Cardiac septum (tissue), 1 donor: ENCODE results near the gene CUL4A. TPM values are rescaled to one million over a fixed set of nuclear protein-coding genes. Genes with fewer than 3 reads are reported as not detected.

Source experiments
- DNase-seq: peaks from one replicate; pipeline ENCODE4 v3.0.0-alpha.2; 2020; ENCODE audit warnings: low spot score
- intact Hi-C: fragments of 100-400 bp; cut with DNase I; formaldehyde crosslinking; loops from one replicate; pipeline ENCODE4 v1.14.0; 2022
- total RNA-seq: library from RNA; stranded (reverse); fragmentation: NEBNext Ultra II Directional; extraction: Animal tissue kit (Norgen Biotek cat#: 25700); gene quantifications from one replicate; pipeline ENCODE4 v1.2.1, GENCODE V29; 2021
- donor health status: DM: no; HTN: no; CAD: no.

CUL4A gene
- total RNA-seq, 1 donor from 2014 or later = 92.5 TPM

DNA sequence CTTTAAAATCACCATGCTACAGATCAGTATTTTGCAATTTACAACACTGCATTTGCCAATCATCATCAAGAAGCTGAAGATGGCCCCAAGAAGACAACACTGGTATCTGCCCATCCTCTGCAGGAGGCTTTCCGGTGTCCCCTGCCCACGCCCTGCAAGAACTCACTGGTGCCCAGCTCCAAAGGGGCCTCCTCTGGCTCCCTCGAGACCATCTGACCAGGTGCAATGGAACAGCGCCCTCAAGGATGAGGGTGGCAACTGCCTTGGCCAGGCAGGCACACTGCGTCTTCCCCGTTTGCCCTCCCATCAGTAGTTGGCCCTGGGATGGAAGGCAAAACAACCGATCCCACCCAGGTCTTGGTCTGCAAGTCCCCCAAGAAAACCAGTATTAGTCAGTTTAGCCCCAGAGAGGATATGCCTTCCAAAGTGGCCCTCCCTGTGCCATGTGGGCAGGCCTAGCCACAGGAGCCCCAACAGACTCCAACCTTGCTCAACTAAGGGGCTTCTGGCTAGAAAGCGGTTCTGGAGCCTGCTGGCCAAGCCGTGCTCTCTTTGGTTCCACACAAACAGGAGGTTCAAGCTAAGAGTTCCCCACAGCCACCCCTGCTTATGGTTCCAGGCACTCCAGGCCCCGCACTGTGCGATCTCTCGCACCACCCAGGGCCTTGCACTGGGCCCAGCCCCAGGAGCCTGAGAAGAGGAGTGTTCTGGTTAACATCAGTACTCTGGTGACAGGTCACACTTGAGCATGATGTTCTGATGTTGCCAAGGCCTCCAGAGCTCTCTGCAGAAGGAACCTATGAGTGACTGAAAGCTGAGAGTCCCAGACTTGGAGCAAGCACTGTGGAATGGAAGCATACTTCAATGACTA is 5.7 kb upstream of the CUL4A start:
- no peak for DNase-seq
- intact Hi-C loops = no loop called here

DNA sequence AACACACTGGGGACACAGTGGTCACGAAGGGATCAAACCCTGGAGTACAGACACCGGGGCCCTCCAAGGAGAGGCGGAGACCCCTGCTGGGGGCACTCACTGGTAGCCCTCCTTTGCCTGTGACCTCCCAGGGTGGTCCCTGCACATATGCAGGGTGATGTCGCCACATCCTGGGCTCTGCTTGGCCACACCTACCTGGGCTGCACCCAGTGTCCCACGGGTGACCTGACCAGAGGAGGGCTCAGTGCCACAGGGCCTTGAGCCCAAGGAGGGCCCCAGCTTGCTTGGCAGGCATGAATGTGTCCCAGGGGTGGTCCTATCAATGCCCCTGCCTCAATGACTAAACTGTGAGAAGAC is 5.1 kb upstream of the CUL4A start:
- DNase-seq = no peak
- intact Hi-C loops = no loop called here

DNA sequence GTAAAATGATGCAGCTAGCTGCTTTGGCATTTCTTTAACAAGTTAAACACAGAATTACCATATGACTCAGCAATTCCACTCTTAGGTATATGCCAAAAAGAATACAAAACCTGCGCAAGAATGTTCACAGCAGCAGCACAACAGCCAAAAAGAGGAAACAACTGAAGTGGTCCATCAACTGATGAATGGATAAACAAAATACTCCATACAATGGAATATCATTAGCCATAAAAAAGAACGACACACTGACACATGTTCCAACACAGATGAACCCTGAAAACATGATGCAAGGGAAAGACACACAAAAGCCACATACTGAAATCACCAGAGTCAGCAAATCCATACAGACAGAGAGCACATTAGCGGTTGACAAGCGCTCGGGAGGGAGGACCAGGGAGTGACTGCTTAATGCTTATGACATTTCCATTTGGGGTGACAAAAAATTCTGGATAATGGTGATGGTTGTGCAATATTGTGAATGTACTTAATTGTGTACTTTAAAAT is 3.9 kb upstream of the CUL4A start:
- intact Hi-C loops = no loop called here
- no peak for DNase-seq

DNA sequence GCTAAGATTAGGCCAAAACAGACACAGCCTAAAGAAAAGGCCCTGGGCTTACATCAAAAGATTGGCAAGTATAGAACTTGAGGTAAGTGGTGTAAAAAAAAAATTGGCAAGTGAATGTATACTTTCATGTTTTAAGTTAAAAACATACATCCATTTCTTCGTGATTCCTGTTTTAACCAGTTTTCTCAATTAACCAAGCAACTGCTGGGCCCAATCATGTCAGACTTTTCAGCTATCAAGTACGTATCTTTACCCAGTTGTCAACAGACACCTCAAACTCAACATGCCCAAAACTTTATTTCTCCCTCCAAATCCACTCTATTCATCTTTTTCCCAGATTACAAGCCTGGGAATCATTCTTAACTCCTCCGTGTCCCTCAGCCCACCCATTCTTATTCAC is 2.0 kb upstream of the CUL4A start:
- DNase-seq = no peak
- intact Hi-C loops = no loop called here

DNA sequence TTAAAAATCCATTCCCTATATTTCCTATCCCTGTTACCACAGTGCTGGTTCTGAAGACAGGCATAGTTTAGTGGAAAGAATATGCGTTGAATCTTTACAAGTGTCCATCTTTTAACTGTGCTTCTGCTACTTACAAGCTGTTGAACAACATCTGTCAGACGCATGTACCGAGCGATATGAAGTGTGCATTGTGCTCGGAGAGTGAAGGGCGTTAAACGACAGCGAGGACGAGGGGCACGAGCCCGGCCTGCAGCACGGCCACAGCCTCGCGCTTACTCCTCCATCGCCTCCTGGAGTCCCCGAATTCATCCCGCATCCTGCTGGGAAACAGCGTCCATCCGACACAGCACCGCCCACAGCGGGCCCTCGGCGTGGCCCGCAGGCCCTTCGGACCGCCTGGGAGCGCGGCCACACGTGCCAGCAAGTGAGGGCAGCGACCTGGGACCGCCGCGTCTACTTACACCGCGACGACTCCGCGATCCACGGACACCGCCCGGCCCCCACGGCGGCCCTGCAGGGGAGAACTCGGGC is 1.5 kb upstream of the CUL4A start:
- DNase-seq = no peak
- intact Hi-C loops = loop anchor here (2.0 kb wide), 1 partner anchor 55 kb away; no protein-coding TSS in a partner anchor

DNA sequence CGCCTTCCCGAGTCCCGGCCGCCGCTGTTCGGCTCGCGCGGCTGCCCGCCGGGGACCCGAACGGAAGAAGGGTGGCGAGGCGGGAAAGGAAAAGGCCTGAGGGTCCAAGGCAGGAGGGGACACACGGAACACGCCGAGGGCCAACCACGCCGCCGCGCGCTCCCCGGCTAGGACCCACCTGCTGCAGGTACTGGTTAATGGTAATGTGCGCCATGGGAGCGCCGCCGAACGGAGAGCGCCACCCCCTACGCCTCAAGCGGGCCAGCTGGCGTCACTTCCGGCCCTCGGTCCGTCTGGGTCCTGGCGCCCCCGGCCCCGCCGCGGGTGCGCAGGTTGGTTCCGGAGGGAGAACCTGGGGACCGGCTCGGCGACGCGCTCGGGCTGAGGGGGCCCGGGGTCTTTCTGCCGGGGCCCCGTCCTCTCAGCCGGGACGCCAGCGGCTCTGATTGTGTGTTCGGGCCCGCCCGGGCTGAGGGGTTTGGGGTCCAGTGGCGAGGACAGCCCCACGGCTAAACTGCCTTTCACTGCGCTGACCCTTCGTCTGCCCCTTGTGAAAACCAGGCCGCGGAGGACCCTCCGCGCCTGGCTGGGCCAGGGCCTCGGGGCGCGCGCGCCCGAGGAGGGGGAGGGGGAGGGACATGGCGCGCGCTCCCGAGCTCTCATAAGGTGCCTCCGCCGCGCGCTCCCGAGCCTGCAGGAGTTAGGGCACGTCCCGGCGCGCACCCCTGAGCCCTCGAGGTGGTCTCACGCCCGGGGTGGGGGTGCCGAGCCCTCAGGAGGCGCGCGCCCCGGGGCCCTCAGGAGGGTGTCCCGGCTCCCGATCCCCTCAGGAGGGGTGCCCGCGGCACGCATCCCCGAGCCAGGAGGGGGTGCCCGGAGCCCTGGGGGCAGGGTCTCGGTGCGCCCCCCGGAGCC is 735 bp upstream of the CUL4A start, which contains the start of gene PCID2:
Gene PCID2, minus strand, starts transcription at position 249 of the 915 bp plus-strand sequence. Its CDS starts 35 bp downstream, at position 214.
- peak; percentile 94 for DNase-seq
- intact Hi-C loops = loop anchor here (2.0 kb wide), 1 partner anchor 56 kb away; no protein-coding TSS in a partner anchor

DNA sequence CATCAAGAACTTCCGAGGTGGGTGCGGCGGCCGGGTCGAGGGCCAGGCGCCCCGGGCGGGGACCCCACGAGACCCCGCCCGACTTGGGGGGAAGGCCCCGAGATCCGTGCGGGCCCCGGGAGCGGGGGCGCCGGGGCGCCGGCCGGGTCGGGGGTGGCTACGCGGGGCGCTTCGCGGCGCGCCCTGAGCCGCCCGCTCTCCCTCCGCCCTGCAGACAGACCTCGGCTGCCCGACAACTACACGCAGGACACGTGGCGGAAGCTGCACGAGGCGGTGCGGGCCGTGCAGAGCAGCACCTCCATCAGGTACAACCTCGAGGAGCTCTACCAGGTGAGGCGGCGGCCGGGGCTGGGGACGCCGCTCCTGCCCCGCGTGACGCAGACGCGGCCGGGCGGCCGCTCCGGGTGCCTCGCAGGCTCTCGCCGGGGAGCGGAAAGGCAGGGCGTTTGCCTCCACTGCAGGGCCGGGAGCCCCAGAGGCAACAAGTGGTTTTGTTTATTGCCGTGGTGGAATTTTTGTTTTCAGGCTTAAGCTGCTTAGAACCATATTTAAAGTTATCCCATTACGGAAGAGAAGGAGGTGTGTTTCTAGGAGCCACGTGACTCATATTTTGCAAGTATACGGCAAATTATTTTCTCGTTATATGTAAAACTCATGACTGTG is 477 bp downstream of the CUL4A start:
- peak; percentile 86 for DNase-seq
- intact Hi-C loops = loop anchor here (2.0 kb wide), 1 partner anchor 57 kb away; no protein-coding TSS in a partner anchor

DNA sequence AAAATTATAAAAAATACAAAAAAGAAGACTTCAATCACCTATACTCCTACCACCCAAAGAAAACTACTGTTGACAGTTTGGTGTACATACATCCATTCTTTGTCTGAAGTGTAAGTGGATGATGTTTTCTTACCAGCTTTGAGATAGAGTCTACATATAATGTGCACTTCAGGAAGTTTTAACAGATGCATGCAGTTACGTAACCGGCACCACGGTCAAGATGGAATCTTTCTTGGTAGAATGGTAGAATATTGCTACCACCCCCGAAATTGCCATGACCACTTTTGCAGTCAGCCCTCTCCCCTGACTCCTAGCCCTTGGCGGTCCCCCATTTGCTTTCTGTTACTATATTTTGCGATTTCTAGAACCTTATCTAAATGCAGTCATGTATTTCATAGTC is 1.4 kb downstream of the CUL4A start:
- intact Hi-C loops = no loop called here
- DNase-seq = no peak

DNA sequence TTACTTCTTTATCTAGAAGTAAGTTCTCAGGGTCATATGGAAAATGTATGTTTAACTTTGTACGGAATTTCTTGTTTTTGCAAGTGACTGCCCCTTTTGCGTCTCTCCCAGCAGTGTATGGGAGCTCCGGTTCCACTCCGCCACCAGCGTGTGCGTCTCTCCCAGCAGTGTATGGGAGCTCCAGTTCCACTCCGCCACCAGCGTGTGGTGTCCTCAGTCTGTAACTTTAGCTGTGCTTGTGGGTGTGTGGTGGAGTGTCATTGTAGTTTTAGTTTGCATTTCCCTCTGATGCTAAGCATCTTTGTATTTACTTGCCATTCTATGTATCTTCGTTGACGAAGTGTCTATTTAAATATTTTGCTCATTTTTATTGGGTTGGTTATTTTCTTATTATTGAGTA is 2.4 kb downstream of the CUL4A start:
- DNase-seq = no peak
- intact Hi-C loops = no loop called here

DNA sequence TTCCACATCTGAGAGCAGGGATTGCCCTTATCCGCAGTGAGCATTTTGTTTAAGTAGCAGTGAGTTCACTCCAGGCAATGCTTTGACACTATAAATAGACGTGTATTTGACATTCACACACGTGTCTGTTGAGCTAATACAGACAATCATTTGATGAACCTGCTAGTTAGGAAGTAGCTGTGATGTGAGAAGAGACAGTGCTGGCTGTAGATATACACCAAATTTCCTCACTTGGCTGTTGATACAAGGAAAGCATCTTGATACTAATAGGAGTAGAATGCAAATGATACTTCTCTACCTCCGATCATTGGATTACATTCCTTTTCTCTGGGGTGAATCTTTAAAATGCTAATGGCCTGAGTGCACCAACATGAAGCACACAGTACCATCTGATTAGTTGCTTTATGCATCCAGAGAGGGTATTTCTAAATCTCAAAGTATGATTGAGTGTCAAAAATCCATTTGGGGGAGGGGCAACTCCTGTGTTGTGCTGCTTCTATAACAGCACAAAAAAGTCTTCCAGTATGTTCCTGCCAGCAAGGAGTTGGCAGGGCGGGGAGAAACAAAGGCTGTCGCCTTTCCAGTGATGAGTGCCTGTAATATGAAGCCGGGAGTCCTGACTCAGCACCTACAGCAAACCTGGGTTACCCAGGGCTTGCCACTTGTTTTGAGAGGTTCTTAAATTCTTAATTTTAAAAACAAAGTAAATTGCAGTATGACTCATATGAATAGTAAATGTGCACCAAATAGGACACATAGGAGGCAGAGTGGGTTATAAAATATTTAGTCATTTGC is 7.0 kb downstream of the CUL4A start:
- DNase-seq = no peak
- intact Hi-C loops = no loop called here

DNA sequence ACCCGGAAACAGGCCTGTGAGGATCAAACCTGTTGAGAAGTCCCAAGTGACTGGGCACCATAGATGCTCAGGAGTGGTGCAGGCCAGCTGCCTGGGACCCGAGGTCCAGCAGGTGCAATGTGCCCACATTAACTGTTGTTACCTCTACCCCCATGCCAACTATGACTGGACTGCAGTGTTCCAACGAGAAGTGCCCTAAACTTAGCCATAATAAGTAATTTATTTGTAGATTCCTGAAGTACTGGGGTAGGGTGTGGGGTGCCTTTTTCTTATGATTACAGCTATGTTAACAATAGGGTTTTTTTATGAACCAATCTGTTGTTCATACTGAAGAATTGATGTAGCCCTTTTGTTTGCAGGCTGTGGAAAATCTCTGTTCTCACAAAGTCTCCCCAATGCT is 9.2 kb downstream of the CUL4A start:
- intact Hi-C loops = no loop called here
- no peak for DNase-seq

DNA sequence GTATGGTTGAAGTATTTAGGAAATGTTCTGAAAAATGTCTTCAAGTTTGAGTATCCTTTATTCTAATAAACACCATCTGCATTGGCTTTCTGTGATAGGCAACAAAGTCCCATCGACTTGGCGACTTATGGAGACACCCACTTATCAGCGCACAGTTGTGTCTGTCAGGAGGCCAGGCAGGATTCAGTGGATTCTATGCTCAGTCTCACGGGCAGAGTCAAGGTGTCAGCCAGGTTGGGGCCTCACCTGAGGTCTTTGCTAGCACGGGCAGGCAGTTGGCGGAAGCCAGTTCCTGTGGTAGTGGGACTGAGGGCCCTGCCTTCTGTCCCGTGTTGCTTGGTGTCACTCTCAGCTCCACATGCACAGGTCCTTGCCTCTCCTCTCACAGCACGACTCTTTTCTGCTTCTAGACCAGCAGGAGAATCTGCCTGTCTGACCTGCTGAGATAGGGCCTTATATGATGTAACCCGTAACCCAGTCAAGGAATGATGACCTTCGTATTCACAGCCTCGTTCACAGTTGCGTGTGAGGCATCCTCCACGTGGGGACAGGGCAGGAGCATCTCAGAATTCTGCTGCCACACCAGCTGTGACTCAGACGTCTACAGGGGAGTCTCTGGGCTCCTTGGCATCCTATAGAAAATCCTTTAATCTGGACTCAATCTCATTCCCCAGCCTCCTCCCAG is 10.0 kb downstream of the CUL4A start:
- intact Hi-C loops = no loop called here
- DNase-seq = no peak

DNA sequence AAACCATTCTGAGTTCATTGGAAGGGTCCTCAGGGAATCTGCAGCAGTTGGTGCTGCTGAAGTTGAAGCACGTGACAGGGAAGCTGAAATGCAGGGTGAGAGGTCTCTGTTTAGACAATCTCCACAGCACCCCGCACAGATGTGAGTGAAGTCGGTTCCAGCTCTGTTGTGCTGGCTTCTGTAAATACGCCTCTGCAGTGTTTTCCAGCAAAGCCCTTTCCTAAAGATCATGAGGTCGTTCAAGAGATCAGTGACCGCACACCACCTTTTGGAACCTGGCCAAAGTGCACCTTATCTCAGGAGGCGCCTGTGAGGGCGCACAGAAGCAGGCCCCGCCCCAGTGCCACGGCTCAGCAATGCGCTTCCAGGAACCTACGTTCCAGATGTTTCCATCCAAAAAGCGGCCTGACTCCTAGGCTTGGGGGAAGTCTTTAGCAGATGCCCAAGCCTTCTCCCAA is 10.8 kb downstream of the CUL4A start:
- intact Hi-C loops = loop anchor here (2.0 to 10.0 kb wide), 2 partner anchors 185 to 275 kb away; no protein-coding TSS in a partner anchor

DNA sequence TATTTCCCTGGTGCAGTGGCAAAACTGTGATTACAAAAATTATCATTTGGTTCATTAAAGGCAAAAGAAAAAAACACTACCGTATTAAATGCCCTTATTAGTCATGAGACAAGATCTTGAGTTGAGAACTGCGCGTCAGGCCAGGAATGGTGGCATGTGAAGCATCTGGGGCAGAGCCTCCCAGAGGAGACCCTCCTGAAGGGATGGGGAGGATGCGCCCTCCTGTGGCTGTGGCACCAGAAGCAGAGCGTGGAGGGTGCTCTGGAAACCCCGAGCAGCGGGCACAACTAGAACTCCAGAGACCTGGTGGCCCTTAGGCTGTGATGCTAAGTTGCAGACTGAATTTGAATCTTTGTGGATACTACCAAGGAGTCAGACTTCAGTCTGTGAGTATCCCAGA is 11.5 kb downstream of the CUL4A start:
- intact Hi-C loops = loop anchor here (2.0 to 10.0 kb wide), 2 partner anchors 186 to 276 kb away; no protein-coding TSS in a partner anchor

More for the DNA sequence above, 10.8 kb downstream of the CUL4A start:
- DNase-seq = no peak

DNA sequence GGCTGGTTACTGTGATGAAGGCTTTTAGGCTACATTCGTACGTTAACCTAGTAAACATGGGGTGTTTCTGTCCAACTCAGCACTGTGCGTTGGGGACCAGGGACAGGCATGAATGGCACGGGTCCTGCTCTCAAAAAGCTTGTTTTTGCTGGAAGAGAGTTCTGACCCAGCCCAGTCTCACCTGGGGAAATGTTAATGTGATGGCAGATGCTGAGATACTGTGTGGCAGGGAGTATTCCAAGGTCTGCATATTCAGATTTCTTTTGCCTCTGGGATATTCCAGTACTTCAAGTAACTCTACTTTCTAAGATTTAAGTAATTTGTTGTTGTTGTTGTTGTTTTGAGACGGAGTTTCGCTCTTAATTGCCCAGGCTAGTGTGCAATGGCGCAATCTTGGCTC is 13.7 kb downstream of the CUL4A start:
- intact Hi-C loops = loop anchor here (10.0 kb wide), 1 partner anchor 278 kb away; no protein-coding TSS in a partner anchor
- DNase-seq = no peak

More for the DNA sequence above, 11.5 kb downstream of the CUL4A start:
- no peak for DNase-seq

DNA sequence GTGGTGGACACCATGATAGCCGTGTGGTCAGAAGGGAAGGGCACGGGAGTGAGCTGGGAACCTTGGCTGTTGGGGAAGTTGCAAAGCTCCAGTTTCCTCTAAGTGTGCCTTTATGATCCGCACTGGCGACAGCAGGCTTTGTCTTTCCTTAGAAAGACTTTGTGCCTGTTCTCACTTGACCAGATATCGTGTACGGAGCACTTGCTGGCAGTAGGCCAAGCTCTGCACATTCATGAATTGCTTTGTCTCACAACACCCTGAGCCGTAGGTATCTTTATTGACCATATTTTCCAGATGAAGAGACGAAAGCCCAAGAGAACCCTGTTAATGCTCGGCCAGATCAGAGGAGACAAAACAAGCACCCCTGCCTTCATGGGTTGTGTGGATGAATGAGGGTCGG is 15.1 kb downstream of the CUL4A start:
- intact Hi-C loops = loop anchor here (10.0 kb wide), 1 partner anchor 280 kb away; no protein-coding TSS in a partner anchor
- DNase-seq = no peak

DNA sequence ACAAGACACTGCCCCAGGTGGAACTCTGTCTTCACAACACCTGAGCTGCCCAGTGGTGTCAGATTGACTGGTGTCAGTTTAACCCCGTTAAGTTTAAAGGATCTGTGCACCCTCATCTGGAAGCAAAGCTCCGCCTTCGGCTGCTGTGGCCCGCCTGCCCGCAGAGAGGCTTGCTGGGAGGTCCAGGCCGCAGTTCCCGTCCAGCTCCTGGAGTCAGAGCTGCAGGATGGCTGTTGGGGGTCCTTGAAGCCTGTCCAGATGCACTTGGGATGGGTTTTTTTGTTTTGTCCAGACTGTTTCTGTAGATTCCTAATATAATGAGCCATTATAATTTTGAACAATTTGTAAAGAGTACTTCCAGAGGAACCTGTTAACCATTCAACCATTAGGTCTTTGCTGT is 16.1 kb downstream of the CUL4A start:
- intact Hi-C loops = loop anchor here (10.0 kb wide), 1 partner anchor 281 kb away; no protein-coding TSS in a partner anchor
- no peak for DNase-seq
